ENCODE results near the gene MYO1A.
"Not testable (repeated sequence)": the region's sequence is repeated elsewhere in the genome, so short reads cannot be mapped to it uniquely, and the experiment has no call there.

Gene MYO1A

GRCh38 chr12:56995930-56996496, 53.9 kb downstream of the MYO1A start:
- no peak for DNase-seq

DNA sequence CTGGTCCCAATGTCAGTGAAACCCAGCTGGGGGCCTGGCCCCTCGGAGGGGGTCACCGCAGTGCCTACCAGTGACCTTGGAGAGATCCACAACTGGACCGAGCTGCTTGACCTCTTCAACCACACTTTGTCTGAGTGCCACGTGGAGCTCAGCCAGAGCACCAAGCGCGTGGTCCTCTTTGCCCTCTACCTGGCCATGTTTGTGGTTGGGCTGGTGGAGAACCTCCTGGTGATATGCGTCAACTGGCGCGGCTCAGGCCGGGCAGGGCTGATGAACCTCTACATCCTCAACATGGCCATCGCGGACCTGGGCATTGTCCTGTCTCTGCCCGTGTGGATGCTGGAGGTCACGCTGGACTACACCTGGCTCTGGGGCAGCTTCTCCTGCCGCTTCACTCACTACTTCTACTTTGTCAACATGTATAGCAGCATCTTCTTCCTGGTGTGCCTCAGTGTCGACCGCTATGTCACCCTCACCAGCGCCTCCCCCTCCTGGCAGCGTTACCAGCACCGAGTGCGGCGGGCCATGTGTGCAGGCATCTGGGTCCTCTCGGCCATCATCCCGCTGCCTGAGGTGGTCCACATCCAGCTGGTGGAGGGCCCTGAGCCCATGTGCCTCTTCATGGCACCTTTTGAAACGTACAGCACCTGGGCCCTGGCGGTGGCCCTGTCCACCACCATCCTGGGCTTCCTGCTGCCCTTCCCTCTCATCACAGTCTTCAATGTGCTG, 54.6 kb downstream of the MYO1A start:
- no peak for DNase-seq

DNA sequence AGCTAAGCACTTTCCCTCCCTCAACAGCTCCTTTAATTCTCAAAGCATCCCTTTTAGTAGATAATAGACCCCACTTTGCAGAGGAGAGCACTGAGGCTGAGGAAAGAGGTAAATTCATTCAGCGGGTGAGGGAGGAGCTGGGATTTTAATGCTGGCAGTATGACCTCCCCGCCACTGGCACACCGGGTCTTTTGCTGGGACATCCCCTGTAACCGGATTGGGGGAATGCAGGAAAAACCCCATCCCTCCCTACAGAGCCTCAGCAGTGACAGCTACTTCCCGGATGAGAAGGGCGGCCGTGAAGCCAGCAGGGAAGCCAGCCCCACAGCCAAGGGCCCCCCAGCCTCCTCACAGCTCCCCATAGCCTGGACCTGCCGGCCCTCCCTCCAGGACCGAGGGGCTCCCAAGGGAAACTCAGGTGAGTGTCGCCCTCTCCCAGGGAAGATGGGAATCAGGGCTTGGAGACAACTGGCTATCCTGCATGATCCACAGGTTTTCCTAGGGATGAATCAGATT, 55.6 kb downstream of the MYO1A start:
- no peak for DNase-seq

DNA sequence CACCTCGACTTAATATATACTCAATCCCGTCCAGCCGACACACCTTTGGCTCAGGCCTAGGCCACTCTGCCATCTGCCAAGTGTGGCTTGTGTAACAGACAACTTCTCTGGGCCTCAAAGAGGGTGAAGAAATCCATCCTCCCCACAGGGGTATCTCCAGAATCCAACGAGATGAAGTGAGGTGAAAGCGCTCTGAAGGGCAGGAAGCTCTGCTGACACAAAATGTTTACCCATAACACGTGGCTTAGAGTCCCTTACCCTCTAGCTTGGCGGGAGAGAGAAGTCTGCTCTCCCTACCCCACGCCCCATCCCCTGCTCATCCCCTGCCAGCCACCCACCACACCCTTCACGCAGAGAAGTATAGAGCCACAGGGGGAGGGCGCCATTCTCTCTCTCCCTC, 56.6 kb downstream of the MYO1A start:
- no peak for DNase-seq

DNA sequence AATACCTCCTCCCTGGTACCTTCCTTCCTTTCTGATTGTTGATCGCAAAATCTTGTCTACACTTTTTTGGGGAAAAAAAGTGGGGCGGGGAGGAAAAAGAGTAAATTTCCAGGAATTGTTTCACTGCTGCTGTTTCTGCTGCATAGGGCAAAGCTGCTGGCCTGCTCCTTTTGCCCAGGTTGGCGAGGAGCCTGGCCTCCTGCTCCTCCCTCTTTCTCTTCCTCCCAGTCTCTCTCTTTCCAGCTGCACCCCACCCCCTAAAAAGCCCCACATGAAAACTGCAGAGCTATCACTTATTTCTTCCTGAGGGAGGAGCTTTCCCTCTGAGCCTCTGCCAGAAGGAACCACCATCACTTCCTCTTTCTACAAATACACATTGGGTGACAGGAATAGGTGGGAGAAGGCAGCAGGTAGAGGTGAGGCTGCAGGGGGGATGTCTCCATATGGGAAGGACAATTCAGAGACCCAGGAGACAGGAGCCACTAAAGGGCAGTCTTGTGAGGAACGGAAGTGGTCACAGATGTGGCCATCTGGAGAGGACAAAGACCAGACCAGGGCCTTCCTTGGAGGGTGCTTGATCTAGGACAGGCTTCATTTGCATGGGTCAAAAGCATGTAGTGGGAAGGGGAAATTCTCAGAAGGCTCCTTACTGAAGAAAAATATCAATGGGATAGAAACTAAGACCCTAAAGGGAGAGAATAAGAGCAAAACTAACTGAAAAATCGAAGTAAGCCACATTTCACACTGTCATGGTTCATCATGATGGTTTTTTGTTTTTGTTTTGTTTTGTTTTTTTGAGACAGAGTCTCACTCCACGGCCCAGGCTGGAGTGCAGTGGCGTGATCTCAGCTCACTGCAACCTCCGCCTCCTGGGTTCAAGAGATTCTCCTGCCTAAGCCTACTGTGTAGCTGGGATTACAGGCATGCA, 58.3 kb downstream of the MYO1A start:
- peak in 19 of 58 donors; percentile 4 to 31 (median 14) for DNase-seq

DNA sequence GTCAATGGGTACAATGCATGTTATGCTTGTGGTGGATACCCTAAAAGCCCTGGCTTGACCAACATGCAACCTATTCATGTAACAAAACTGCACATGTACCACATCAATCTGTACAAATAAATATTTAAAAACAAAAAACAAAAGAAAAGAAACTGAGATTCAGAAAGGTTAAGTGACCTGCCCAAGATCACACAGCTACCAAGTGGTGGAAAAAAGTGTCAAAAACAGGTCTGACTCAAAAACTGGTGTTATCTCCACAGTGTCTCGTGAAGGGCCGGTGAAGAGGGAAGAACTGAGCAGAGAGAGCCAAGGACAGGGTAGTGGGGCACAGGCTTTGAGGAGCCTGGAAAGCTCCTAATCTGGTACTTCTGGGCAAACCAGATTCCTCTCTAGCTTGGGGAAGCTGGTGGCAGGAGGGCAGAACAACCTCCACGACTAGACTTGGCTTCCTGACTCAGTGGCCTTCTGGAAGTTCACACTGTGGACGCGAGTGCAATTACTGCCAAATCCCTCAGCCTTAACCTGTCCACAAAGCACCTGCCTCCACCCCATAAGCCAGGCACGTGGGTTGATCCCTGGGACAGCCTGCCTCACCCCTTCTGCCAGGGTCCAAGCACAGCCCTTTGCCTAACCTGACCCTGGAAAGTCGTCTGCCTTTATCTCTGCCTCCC, 59.1 kb downstream of the MYO1A start:
- DNase-seq = no peak

DNA sequence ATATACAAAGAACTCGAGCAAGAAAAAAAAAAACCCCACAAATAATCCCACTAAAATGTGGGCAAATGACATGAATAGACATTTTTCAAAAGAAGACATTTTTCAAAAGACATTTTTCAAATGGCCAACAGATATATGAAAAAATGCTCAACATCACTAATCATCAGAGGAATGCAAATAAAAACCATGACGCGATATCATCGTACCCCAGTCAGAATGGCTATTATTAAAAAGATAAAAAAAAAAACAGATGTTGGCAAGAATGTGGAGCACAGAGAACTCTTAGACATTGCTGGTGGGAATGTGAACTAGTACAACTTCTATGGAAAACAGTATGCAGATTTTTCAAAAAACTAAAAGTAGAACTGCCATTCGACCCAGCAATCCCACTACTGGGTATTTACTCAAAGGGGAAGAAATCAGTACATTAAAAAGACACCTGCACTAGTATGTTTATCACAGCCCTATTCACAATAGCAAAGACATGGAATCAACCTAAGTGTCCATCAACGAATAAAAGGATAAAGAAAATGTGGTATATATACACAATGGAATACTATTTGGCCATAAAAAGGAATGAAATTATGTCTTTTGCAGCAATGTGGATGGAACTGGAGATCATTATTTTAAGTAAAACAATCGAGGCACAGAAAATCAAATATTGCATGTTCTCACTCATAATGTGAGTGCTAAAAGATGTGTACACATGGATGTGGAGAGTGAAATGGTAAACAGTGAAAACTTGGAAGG, 59.9 kb downstream of the MYO1A start:
- DNase-seq = no peak

DNA sequence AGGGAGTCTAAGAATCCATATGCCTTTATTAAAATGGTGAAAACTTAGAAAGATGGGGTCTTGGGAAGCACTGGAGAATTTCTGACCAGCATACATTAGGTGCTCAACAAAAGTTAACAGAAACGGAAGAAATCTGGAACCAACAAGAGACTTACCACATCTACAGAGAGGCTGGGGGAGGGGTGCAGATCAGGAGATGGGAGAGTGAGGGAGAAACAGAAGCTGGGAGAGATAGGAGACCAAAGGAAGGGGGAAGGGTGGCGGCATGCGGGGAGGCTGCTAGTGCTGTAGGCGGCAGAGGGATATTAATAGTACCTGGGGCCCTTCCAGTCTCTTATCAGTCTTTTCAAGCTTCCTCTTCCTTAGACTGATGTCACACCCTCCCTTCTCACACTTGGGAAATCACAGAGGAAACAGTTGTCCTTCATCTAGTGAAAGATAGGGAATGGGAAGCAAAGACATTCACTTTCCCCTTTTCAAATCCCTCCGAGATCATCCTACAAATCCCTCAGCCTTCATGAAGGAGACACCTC, 61.7 kb downstream of the MYO1A start:
- peak in 7 of 58 donors; percentile 4 to 15 (median 10) for DNase-seq

GRCh38 chr12:56987551-56988053, 62.3 kb downstream of the MYO1A start:
- DNase-seq = peak in 56 of 58 donors; percentile 26 to 86 (median 65)

DNA sequence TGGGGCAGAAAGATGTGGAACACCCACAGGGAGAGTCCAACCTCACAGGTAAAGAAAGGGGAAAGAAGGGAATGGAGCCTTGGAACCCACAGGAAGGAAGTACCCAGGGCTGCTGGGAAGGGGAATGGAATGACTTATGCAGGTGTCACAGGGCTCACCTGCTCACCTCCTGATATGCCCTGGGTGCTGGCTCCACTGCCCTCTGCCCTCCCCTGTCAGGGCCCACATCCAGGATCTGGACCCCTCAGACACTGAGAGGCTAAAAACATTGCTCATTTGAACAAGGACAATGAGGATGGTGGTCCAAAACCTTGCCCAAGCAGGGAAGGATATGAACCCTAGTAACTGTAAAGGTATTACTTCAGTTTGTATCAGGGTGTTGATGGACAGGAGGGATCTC, 62.9 kb downstream of the MYO1A start:
- DNase-seq = no peak

GRCh38 chr12:56985714-56986113, 64.2 kb downstream of the MYO1A start:
- DNase-seq = not testable (repeated sequence)

DNA sequence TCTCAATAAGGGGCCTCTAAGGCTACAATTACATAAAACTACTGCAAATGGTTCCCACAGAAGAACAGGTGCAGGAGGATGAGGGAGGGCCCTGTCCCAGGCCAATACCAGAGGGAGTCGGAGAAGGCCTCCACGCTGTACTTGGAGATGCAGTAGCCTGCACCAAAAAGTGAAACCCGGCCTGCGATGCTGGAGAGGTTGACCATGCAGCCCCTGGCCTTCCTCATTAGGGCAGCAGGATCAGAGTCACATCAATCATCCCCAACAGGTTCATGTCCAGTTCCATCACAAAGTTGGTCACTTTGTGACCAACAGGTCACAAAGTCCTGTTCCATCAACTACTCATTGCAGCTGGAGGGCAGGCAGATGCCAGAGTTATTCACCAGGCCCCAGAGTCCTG, 66.5 kb downstream of the MYO1A start:
- DNase-seq = no peak

DNA sequence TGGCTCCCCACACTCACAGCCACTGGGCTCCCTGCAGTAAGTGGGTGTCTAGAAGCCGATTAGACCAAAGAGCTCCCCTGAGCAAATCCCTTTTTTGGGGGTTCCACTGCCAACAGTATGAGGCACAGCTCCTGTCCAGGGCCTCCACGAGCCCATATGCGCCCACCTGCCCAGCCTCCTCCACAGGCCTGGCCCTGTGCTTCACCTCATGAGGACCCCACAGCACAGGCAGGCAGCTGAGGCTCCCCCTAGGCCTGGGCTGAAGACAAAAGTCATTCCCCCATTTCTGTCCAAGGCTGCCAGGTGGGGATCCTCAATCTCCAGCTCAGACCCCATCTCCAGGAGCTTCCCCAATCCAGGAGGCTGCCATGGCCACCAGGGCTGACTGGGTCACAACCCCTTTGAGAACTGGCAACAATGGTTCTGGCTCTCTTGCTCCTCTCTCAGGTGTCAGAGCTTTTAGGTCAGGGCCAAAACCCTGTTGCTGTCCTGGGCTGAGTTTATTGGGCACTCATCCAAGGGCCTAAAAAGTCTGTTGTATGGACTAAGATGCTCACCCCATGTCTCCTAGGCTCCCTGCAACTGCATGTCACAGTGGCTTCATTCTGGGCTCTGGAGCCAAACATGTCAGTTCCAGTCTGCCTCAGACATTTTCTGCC, 67.2 kb downstream of the MYO1A start:
- not testable (repeated sequence) for DNase-seq

DNA sequence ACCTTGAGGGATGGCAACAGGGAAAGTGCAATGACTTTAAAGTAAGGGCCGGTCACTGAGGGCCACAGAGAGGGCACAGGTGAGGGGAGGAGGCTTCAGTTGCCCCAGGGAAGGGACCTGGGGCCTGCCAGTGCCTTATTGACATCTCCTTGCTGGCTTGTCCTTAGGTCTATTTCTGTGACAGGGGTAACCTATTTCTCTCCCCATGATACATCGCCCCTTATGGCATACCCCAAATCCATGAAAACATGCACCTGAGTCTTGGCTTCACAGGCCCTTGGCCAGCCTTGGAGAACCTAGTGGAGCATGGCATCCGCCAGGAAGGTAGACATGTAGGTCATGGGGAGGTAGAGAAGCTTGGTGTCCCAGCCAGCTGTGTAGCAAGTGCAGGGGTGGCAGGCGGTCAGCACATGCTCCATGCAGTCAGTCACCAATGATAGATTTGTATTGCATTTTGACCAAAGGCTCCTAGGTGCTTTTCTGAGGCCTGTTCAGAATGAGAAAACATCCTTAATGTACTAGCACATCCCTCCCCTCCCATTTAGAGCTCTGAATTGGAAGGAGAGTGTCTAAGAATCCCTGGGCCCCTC, 68.9 kb downstream of the MYO1A start:
- no peak for DNase-seq

- no peak for DNase-seq
Observed at GRCh38 chr12:56980268-56980667, 69.7 kb downstream of the MYO1A start.

DNA sequence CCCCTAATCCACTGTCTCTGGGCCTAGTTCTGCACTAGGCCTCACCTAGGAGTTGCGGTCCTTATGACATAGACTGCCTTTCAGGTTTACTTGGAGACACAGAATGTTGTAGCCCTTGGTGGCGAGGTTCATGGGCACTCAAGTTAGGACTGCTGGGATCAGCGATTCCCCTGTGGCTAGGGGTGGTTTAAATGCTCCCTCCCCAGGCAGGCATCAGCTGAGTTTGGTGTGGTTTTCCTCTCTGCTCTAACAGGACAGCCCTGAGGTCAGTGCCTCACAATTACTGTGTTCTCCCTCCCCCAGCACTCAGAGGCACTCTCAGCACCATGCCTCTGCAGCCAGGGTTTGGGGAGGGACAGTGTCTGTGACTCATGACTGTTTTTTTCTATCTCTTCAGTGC, 70.3 kb downstream of the MYO1A start:
- DNase-seq = no peak

Data from anterior cingulate cortex (tissue), 58 donors.